HepG2 (cell line): ENCODE measurements around the gene PACS2. TPM values are rescaled to one million over a fixed set of nuclear protein-coding genes. Genes with fewer than 3 reads are reported as not detected.
A peak's percentile ranks its signal among the peaks of the same experiment; 100 is the strongest.

Experiments used
- ATAC-seq: fragments of 200-7000 bp; cut with Tn5 transposase; 3 replicates; pipeline ENCODE4 v1.9.1; 2020; ENCODE audit warnings: mild to moderate bottlenecking, moderate library complexity
- BruUV-seq: library from RNA; stranded (reverse); fragments of 400-500 nt; replicated peaks from 2 replicates; lab custom pipeline; 2021; lab: Mats Ljungman, UMichigan
- CTCF ChIA-PET: fragments of 300-600 bp; formaldehyde crosslinking; extraction: SDS; loops from one replicate; lab custom pipeline; 2021; ENCODE audit warnings: low total read pairs, inconsistent platforms, low intra/inter-chr PET ratio; lab: Yijun Ruan, JAX
- POLR2A ChIA-PET: fragments of 350-600 bp; sonication (Branson Sonifier 250); formaldehyde crosslinking; loops from one replicate; lab custom pipeline; 2020; ENCODE audit warnings: antibody characterized with exemption, inconsistent platforms; lab: Yijun Ruan, JAX
- DNase-seq: peaks from one replicate; pipeline ENCODE4 v3.0.0-alpha.2; 2015; ENCODE audit warnings: low spot score
- FAIRE-seq: peaks from 3 replicates; lab custom pipeline; 2011; peaks lifted over from hg19 to GRCh38; lab: Jason Lieb, UNC
- H2AFZ ChIP-seq: one replicate; pipeline ENCODE4 v1.6.1; 2011; ENCODE audit warnings: low read length, inconsistent platforms
- H3K27ac ChIP-seq: fragments of 300-600 bp; 3 replicates; pipeline ENCODE4 v1.8.0; 2011; ENCODE audit warnings: mixed run types, mild to moderate bottlenecking, mixed read lengths, low read length, inconsistent platforms; ENCODE audit not compliant: insufficient read depth; ENCODE audit errors: extremely low read length
- H3K27me3 ChIP-seq, 2 experiments: fragments of 200-600 bp in 1 of 2; 2 replicates in 1 of 2; 3 replicates in 1 of 2; pipeline versions ENCODE4 v1.6.0 to v1.8.0; 2011; ENCODE audit warnings: low read length in 2 of 2, mild to moderate bottlenecking in 2 of 2, moderate library complexity in 2 of 2, inconsistent platforms in 1 of 2; ENCODE audit not compliant: insufficient read depth in 2 of 2, control insufficient read depth in 1 of 2
- H3K36me3 ChIP-seq, 2 experiments: fragments of 200-600 bp in 1 of 2; replicated peaks in 1 of 2; 2 replicates in 1 of 2; 3 replicates in 1 of 2; pipeline versions ENCODE4 v1.5.1 to v1.8.0; 2011; ENCODE audit warnings: low read length in 2 of 2, inconsistent platforms in 1 of 2; ENCODE audit not compliant: insufficient read depth in 2 of 2, control insufficient read depth in 1 of 2
- H3K4me1 ChIP-seq: 2 replicates; pipeline ENCODE4 v1.5.1; 2012; ENCODE audit warnings: low read length, inconsistent platforms; ENCODE audit not compliant: insufficient read depth
- H3K4me2 ChIP-seq: 2 replicates; pipeline ENCODE4 v1.6.0; 2011; ENCODE audit warnings: low read depth, low read length, inconsistent platforms
- H3K4me3 ChIP-seq, 3 experiments: fragments of 200-600 bp in 1 of 3; sonication (generic), shearing (Covaris generic) in 1 of 3; replicated peaks in 1 of 3; 2 replicates each; pipeline ENCODE4 v1.5.1; 2011 to 2016; ENCODE audit warnings: low read length in 3 of 3, inconsistent platforms in 2 of 3, low read depth in 2 of 3, mild to moderate bottlenecking in 2 of 3, control low read depth in 1 of 3, mixed read lengths in 1 of 3; ENCODE audit not compliant: insufficient read depth in 1 of 3
- H3K79me2 ChIP-seq: one replicate; pipeline ENCODE4 v1.6.1; 2011; ENCODE audit warnings: low read length, inconsistent platforms; ENCODE audit not compliant: insufficient read depth
- H3K9ac ChIP-seq: 2 replicates; pipeline ENCODE4 v1.6.0; 2011; ENCODE audit warnings: mild to moderate bottlenecking, low read depth, low read length, inconsistent platforms; ENCODE audit not compliant: insufficient read depth
- H3K9me3 ChIP-seq: 2 replicates; pipeline ENCODE4 v1.5.1; 2012; ENCODE audit warnings: mild to moderate bottlenecking, low read length
- H4K20me1 ChIP-seq: 2 replicates; pipeline ENCODE4 v1.6.0; 2011; ENCODE audit warnings: inconsistent platforms, mild to moderate bottlenecking, low read length, moderate library complexity; ENCODE audit not compliant: insufficient read depth
- AGO2 ChIP-seq: fragments of 200-400 bp; formaldehyde crosslinking; optimal IDR thresholded peaks from 2 replicates; pipeline ENCODE3; 2017; ENCODE audit warnings: mild to moderate bottlenecking, low read depth, low read length, moderate library complexity
- FLYWCH1 ChIP-seq: sonication (generic); formaldehyde crosslinking; IDR thresholded peaks from 2 replicates; pipeline ENCODE4 v1.8.1; 2023; ENCODE audit warnings: mild to moderate bottlenecking, missing genetic modification reagents
- NFE2 ChIP-seq: sonication (generic); formaldehyde crosslinking; IDR thresholded peaks from 2 replicates; pipeline ENCODE4 v1.4.0; 2020; ENCODE audit warnings: missing genetic modification reagents
- WGBS: methylation state at CpG from one replicate; pipeline ENCODE4 v1.1.6; 2017; ENCODE audit warnings: low lambda C conversion rate; 5-methylcytosine and 5-hydroxymethylcytosine counted together
- in situ Hi-C: cut with HindIII; loops from 2 replicates; pipeline ENCODE4 v1.10.0; 2017; ENCODE audit warnings: low pct_unique_long_range_greater_than_20kb; ENCODE audit not compliant: extremely low pct_ligation_motif_present
- intact Hi-C: fragments of 100-400 bp; cut with micrococcal nuclease; formaldehyde crosslinking; loops from one replicate; pipeline ENCODE4 v1.10.0; 2022; ENCODE audit not compliant: unreplicated experiment
- polyA plus RNA-seq, 8 experiments: library from polyadenylated mRNA; depleted of rRNA in 3 of 8; stranded (reverse) in 7 of 8; unstranded in 1 of 8; fragments of >200 nt; fragmentation: Illumina TruSeq in 4 of 8; extraction: Trizol in 4 of 8; gene quantifications; 2 replicates each; pipeline versions ENCODE4 v1.2.1 to v1.2.3, GENCODE V29; 2011 to 2016; ENCODE audit warnings: low read depth in 4 of 8, missing spikeins in 1 of 8, mixed read lengths in 1 of 8; ENCODE audit not compliant: insufficient read depth in 1 of 8
- total RNA-seq, 5 experiments: library from RNA; depleted of rRNA; stranded (reverse); fragments of >200 nt; fragmentation: Illumina TruSeq; extraction: Trizol; gene quantifications; 2 replicates each; pipeline ENCODE4 v1.2.3, GENCODE V29; 2016; ENCODE audit warnings: low read depth in 1 of 5
- TF ChIP-seq, protein P1 (sequence below): sonication (generic); formaldehyde crosslinking; IDR thresholded peaks from 2 replicates; pipeline ENCODE4 v1.4.0; 2020; ENCODE audit warnings: missing genetic modification reagents
- TF ChIP-seq, protein P2 (sequence below): sonication (generic); formaldehyde crosslinking; IDR thresholded peaks from 2 replicates; pipeline ENCODE4 v1.5.1; 2020; ENCODE audit warnings: missing genetic modification reagents, mild to moderate bottlenecking, borderline replicate concordance

PACS2 gene
- total and polyA plus RNA-seq, 2 of the 13 experiments (the other 11 are each of a cell fraction or from before 2014, with no cell fraction given), result 23.6 to 27.6 TPM

DNA sequence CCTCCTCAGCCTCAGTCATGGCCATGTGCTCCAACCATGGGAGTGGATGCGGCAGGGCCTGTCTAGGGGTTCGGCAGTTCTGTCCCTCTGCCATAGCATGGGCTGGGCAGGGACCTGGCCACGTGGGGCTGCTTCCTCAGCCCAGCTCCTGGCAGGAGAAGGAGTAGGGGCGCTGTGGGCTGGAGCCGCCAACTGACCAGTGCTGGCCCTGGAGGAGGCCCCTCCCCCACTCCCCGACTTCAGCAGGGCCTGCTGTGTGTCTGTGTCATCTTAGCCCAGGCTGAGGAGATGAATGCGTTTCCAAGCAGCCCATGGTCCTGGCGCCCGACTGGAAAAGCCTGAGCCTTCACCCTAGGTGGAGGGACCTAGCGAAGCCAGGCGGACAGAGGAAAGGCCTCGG is 2.7 kb upstream of the PACS2 start:
- POLR2A ChIA-PET, result interaction anchor here (1.1 kb wide), 1 partner anchor 11 kb away, joined by 4 read pairs; the partner anchor contains the start of gene BRF1
- Histone ChIP-seq H3K4me2 (no peak overlapping the region), H3K9me3 (no peaks in the 10 kb centered on the region), H3K27me3 (no peaks in the 10 kb centered on the region), H3K4me1 (peaks cover 20% of the 10 kb centered on the region), H3K36me3 (no peaks in the 10 kb centered on the region), H3K4me3 (no peak overlapping the region), H3K79me2 (peaks cover 11% of the 10 kb centered on the region), H3K9ac (no peak overlapping the region), H2AFZ (no peak overlapping the region), H4K20me1 (no peaks in the 10 kb centered on the region; the same call in 1 of the 2 replicates), H3K27ac (no peak overlapping the region)
- intact Hi-C loops, result loop anchor here (10.0 kb wide), 1 partner anchor 183 kb away; the partner anchor contains the start of gene TEDC1
- no peak for TF ChIP-seq NFE2
- no peak for TF ChIP-seq FLYWCH1 (CRISPR knock-in tag)
- TF ChIP-seq, protein P1, sequence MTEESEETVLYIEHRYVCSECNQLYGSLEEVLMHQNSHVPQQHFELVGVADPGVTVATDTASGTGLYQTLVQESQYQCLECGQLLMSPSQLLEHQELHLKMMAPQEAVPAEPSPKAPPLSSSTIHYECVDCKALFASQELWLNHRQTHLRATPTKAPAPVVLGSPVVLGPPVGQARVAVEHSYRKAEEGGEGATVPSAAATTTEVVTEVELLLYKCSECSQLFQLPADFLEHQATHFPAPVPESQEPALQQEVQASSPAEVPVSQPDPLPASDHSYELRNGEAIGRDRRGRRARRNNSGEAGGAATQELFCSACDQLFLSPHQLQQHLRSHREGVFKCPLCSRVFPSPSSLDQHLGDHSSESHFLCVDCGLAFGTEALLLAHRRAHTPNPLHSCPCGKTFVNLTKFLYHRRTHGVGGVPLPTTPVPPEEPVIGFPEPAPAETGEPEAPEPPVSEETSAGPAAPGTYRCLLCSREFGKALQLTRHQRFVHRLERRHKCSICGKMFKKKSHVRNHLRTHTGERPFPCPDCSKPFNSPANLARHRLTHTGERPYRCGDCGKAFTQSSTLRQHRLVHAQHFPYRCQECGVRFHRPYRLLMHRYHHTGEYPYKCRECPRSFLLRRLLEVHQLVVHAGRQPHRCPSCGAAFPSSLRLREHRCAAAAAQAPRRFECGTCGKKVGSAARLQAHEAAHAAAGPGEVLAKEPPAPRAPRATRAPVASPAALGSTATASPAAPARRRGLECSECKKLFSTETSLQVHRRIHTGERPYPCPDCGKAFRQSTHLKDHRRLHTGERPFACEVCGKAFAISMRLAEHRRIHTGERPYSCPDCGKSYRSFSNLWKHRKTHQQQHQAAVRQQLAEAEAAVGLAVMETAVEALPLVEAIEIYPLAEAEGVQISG (CRISPR knock-in tag), result no peak
- DNase-seq, result no peak
- no TSS peak for BruUV-seq
- 81% methylated on average over 11 of the region's 12 CpGs for WGBS
- in situ Hi-C loops, result no loop called here
- FAIRE-seq, result no peak
- no peak for ATAC-seq
- CTCF ChIA-PET, result no interaction called here

DNA sequence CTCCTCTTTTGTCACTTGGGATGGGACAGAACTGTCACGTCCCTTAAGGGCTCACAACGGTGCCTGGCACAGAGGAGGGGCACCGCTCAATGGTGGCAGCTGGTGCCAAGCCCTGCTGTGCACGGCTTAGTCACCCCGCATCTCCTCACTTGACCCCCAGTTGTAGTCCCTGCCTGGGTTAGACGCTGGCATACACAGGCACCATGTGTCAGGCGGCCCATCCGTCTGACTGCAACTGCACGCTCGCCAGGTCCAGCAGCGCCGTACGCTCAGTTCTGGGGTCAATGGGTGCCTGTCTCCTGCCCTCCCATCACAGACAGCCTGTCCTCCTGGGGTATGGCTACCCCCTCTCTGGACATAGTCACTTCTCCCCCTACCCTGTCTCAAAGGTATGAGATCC is 1.6 kb upstream of the PACS2 start:
- ChIA-PET CTCF (no interaction called here), POLR2A (interaction anchor here (2.2 kb wide), 1 partner anchor 12 kb away, joined by 34 read pairs; the partner anchor contains the start of gene BRF1)
- no peak for ATAC-seq

More for the DNA sequence above, 1.6 kb upstream of the PACS2 start:
- no peaks in the 10 kb centered on the region for H3K36me3 ChIP-seq
- peaks cover 24% of the 10 kb centered on the region for H3K4me1 ChIP-seq
- intact Hi-C loops, result loop anchor here (10.0 kb wide), 1 partner anchor 182 kb away; the partner anchor contains the start of gene TEDC1
- no peak overlapping the region for H3K4me3 ChIP-seq
- peaks cover 20% of the 10 kb centered on the region for H3K79me2 ChIP-seq
- H3K9me3 ChIP-seq, result no peaks in the 10 kb centered on the region
- no TSS peak for BruUV-seq
- H3K9ac ChIP-seq, result no peak overlapping the region
- no peak overlapping the region for H3K27ac ChIP-seq
- in situ Hi-C loops, result no loop called here
- TF ChIP-seq, protein P2, sequence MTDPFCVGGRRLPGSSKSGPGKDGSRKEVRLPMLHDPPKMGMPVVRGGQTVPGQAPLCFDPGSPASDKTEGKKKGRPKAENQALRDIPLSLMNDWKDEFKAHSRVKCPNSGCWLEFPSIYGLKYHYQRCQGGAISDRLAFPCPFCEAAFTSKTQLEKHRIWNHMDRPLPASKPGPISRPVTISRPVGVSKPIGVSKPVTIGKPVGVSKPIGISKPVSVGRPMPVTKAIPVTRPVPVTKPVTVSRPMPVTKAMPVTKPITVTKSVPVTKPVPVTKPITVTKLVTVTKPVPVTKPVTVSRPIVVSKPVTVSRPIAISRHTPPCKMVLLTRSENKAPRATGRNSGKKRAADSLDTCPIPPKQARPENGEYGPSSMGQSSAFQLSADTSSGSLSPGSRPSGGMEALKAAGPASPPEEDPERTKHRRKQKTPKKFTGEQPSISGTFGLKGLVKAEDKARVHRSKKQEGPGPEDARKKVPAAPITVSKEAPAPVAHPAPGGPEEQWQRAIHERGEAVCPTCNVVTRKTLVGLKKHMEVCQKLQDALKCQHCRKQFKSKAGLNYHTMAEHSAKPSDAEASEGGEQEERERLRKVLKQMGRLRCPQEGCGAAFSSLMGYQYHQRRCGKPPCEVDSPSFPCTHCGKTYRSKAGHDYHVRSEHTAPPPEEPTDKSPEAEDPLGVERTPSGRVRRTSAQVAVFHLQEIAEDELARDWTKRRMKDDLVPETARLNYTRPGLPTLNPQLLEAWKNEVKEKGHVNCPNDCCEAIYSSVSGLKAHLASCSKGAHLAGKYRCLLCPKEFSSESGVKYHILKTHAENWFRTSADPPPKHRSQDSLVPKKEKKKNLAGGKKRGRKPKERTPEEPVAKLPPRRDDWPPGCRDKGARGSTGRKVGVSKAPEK (CRISPR knock-in tag), result no peak
- peak; percentile 11 for TF ChIP-seq AGO2
- H3K4me2 ChIP-seq, result no peak overlapping the region
- FAIRE-seq (no peak), DNase-seq (no peak)
- no peak overlapping the region for H2AFZ ChIP-seq
- H3K27me3 ChIP-seq, result no peaks in the 10 kb centered on the region
- peaks cover 4% of the 10 kb centered on the region; the same call in 1 of the 2 replicates for H4K20me1 ChIP-seq
- 93% methylated on average over 12 of the region's 13 CpGs for WGBS
